HG03045 (cell line): ENCODE data around the gene CLMN.

Experiments used
- ATAC-seq: cut with Tn5 transposase; IDR thresholded peaks from one replicate; pipeline ENCODE4 v1.9.1; 2021; ENCODE audit warnings: mild to moderate bottlenecking, moderate library complexity; ENCODE audit not compliant: unreplicated experiment

Gene CLMN

DNA sequence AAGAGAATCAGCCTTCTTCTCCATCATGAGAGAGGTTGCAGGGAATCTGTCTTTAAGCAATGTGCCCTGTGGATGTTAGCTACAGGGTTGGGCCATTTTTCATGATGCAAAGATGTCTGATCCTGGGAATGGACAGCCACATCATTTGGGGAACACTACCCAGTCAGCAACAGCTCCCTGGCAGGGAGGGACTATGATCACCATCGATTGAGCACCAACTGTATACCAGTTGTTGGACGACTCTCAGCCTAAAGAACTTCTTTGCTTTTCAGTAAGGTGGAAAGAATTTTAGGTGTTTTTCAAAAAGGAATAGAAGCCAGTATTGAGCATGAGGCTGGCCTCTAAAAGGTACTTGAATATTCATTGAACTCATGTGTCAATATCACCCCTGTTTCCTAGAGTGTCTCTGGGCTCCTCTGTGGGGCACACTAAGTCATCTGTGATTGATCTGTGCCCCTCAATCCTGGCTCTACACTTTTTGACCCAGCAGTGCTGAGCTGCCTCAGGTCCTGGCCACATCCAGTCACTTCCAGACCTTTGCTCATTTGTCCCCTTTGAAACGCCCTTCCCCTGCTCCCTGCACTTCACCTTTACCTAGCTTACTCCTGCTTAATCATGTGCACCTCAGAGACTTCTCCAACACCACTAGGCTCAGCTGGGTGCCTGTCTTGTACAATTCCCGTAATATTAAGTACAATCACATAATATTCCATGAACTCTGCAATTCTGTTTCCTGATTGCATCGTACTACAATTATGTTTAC is 2.2 kb upstream of the CLMN start:
- no peak for ATAC-seq

DNA sequence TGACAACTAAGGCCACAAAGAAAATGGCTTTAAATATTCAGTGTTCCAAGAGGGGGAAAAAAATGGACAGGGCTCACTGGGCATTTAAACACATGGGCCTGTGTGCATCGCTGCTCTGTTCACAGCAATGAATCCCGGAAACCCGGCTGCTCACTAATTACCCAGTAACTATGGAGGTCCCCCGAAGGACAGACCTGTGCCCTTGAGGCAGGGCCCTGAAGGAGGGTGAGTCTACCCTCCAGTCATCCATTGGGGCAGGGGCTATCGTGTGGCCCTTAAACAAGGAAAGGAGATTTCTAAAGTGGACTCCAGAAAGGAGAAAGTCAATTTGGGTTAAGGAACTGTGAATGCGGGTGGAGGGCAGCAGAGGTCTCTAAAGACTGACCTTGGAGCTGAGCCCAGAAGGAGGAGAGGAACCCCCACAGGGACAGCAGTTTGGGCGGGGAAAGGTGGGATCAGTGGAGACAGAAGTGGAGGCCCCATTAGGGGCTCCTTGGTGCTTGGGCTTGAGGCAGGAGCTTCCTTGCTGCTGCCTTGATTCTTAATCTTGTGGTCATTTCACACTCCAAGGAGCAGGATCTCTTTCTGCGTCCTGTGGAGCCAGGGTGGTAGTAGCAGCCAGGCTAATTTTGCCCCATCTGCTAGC is 1.4 kb upstream of the CLMN start:
- ATAC-seq = no peak

DNA sequence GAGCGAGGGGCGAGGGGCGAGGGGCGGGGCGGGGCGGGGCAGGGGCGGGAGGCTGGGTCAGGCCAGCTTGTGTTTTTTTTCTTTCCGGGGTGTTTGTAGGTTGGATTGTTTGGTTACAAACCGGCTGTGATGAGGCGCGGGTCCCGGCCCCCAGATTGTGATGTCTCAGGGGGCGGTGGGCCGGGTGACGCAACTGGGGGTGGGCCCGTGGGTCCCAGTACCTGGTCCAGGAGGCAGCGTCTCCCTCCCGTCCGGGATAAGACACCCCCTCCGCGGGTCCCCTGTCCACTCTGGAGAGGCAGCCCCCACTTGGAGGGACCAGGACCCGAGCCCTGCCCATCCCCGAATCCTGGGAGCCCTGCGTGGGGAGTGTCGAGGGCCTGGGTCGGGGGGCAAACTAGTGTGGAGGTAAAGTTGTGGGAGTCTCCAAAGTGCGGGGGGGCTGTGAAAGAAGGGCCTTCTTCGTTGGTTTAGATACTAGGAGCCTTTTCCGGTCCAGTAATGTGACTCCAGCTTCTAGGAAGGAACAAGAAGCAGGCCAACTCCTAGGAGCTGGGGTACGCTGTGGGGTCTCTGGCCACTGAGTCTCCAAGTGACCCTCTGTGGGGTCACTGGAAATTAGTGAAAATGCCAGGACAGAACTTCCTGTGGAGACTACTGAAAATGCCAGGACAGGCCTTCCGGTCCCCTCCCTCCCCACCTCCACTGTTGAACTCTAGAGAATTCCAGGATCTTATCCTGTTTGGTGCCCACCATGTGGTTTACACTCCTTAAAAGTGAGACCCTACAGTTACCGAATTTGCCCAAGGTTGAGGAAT is 579 bp upstream of the CLMN start:
- ATAC-seq = no peak

DNA sequence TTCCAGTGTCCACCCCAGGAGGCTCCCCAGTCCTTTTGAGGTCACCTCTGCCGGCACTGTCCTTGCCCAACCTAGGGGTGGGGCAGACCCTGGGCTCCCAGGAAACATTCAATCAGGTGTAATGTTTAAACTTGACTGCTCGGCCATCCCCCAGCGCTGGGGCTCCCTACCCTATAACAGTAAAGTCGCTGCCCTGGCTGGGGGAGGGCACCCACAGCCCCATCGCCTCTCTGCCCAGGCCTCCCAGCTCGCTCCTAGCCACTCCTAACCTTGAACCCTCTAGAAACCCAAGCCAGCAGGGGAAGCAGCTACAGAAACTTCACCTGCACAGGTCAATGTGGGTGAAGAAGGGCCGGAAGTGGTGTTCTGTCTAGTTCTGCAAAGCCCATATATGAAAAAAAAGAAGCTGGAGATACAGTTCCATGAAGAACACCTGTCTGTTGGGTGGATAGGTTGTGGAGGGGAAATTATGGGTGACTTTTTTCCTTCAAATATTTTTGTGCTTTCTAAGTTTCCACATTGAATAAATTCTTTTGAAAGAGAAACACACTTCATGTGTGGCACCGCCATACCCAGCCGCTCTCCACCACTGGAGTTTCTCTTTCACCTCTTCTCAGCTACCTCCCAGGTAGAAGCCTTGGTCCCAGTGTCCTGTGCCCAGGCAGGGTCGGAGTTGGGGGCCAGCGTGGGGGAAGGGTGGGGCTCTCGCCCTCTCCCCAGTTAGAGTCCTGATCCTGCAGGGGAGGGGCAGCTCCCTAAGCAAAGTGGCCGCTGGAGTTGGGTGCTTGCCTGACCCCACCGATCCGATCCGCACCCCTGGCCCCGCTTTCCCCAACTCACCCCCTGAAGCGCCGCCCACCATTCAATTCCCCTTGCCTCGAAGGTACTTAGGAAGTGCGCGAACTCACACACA is 1.1 kb downstream of the CLMN start:
- ATAC-seq = no peak

DNA sequence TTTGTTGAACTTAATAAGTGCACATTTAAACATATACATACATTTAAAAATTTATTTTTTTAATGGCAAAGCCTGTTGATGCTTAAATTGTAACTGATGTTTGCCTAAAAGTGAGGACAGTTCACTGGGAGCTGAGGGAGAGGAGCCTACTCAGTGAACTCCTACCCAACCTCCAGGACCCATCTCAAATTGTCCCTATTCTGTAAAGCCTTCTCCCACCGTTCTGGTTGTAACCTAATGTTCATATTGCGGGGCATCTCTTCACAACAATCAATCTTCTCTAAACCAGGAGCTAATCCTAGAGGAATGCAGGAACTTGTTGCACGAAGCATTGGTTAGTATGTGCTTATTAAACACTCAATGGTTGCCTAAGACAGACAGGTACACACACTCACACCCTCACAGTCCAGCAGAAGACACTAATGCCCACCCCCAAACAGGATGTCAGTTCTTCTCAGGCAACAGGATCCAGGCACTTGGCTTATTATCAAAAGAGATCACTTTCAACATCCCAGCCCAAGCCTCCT is 1.8 kb downstream of the CLMN start:
- no peak for ATAC-seq

DNA sequence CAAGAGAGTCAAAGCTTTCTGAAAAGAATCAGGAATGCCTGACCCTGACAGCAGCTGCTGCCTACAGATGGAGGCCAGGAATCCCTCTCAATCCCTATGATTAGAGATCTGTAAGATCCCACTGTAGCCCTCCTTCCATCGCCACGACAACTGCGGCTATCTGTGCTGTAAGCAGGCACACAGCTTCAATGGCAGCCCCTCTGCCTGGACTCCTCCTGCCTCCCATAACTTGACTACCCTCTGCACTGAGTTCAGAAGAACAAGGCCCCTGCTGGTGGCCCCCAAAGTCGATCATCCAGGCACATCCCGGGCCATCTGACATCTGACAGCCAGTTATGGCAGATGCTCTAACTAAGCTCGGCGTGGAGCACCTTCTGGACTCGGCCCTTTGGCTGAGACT is 2.9 kb downstream of the CLMN start:
- ATAC-seq = no peak

DNA sequence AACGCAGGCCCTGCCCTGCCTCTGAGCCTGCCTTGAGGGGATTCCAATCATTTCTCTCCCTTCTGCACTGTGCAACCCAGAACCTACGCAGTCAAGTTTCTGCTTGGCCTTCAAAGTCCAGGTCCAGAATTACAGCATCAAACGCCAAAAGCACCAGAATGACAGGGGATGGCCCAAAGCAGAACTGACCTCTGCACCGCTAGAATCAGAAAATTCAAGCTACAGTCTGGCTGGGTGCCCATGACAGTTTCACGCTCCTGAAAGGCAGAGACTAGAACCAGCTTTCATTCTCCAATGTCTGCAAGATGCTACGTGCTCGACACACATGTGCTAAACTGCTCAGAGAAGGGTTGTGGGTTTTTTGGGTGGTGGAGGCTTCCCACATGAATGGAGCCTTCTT is 4.1 kb downstream of the CLMN start:
- no peak for ATAC-seq

DNA sequence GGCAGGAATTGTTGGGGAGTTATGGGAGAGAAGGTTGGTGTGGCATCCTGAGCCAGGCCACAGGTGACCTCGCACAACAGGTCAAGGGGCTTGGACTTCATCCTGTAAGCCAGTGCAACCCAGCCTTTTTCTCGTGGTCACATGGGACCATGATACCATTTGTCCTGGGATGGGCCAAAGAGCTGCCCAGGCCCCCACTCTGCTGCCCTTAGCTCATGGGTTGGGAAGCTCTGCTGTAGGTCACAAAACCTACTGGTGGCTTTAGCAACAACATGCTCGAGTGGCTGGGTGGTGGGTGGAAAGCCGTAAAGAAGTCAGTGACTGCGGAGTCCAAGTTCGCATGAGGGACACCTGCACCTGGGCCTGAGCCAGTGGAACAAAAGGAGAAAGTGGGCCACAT is 4.6 kb downstream of the CLMN start:
- no peak for ATAC-seq

DNA sequence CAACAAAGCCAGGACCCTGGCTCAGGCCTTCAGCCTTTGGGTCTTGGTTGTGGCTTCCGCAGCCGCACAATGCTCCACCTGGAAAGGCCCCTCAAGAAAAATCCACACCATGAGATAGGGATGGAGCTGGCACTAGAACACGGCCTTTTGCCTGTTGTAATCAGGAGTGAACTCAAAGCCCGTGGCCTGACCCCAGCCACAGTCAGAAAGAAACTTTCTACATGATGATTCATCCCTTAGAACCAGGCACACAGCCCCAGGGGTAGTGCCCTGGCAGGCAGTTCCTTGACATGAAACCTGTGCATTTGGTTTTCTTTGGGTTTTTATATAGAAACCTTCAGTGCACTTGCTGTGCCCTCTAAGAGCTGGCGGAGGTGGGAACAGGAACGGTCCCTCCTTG is 5.1 kb downstream of the CLMN start:
- ATAC-seq = peak; percentile 60

DNA sequence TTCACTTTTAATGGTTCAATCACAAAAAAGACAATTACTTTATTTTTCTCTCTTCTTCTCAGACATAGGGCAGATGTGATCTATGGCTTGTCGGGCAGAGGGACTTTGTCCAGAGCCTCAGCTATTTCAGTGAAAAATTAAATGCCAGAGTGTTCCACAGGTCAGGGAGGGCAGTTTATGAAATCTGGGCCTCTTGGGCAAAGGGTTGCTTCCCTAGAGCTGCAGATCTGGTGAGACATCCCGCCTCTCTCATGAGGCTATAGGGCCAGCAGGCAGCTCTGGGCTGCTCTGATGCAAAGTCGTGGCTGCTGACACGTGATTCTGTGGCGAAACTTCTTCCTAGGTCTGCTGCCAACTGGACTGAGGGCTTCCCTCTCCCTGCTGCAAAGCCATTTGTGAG is 6.0 kb downstream of the CLMN start:
- ATAC-seq = no peak

DNA sequence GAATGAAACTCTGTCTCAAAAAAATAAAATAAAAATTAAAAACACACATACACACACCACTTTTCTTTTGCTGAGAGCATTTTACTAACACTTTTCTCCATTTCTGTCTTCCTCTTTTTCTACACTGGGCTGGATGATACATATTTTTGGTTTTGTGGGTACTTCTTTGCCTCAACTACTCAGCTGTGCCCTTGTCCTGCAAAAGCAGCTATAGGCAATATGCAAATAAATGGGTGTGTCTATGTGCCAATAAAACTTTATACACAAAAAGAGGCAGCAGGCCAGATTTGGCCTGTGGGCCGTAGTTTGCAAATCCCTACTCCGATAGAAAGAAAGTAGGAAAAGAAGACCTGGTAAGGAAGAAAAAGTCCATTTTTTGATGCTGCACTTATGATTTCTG is 6.5 kb downstream of the CLMN start:
- no peak for ATAC-seq

DNA sequence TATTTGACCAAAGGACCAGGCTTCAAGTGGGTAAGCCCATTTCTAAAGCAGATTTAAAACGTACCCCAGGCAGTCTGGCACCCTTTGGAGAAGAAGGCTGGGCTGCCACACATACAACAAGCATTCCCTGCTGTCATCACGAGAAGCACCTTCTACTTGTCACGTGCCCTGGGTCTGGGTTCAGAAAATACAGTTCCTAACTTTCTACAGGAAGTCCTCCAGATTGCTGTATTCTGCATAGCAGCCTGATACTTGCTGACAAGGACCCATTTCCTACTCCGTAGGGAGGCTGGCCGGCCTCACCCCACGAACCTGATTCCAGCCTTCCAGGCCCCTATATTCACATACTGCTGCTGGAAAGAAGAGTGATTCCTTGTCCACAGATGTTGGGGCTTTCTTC is 7.4 kb downstream of the CLMN start:
- ATAC-seq = no peak

DNA sequence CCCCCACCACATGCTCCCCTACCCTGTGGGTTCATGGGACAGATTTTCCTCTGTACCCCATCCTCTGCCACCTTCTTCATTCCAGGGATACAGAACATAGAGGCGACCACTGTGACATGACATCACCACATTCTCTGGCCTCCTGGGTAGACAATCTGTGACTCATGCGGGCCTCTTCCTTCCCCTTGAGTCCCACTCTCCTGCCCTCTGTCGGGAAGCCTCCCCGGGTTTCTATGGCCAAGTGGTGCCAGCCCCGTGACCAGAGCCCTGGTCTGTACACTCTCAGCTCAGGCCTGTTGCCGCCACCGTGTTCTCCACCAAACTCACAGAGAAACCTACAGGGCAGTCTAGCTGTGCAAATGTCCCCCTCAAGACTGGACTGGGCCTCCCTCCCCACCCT is 8.0 kb downstream of the CLMN start:
- no peak for ATAC-seq

DNA sequence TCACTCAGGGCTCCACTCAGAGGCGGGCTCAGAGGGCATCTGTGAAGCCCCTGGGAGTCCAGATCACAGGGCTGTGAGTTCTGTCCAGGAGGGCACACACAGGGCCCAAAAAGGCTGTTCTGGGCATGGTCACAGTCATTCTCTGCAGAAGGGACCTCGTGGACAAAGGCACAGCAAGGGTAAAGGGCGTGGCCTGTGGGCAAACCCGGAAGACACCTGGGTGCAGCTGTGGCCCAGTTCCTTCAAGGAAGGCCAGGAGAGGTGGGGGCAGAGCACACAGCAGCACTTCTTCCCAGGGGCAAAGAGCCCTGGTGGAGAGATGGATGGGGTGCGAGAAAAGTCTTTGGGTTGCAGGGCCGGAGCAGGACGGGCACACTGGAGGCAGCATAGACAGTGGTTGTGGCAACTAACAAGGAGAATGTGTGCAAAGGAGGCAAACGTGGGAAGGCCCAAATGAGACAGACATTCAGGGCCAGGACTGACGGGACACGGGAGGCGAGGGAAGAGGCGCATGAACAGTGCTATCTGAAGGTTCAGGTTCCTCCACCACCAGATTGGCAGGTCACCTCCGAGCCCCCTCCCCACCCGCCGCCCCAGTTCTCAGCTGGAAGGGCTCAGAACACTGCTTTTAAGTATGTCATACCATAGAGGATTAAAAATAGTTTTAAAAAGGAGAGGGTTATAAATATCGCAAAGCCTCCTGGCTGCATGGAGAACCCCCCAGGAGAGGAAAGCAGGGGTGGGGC is 8.9 kb downstream of the CLMN start:
- ATAC-seq = no peak

DNA sequence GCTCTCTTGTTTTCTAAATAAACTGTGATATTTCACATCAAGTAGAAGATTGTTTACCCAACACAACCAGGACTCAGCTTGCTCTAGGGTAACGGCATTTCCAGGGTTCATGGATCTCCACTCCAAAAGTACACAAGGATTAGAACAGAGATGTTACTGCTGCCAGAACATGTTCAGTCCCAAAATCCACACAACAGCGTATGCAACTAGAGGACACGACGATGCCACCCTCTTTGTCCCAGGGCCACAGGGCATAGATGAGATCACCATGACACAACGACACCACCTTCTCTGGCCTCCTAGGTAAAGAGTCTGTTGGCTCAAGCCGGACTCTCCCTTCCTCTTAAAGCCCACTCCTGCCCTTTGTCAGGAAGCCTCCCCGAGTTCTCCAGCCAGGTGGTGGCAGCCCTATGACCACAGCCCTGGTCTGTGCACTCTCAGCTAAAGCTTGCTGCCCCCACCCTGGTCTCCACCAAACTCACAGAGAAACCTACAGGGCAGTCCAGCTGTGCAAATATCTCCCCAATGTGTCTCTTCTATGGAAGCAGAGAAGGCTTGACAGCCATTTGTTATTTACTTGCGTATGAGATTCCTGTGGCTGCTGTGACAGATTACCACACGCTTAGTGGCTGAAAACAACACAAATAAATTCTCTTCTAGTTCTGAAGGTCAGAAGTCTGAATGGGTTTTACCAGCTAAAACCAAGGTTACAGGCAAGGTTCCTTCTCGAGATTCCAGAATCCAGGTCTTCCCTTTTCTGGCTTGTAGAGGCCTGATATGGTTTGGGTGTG is 10.3 kb downstream of the CLMN start:
- ATAC-seq = no peak

DNA sequence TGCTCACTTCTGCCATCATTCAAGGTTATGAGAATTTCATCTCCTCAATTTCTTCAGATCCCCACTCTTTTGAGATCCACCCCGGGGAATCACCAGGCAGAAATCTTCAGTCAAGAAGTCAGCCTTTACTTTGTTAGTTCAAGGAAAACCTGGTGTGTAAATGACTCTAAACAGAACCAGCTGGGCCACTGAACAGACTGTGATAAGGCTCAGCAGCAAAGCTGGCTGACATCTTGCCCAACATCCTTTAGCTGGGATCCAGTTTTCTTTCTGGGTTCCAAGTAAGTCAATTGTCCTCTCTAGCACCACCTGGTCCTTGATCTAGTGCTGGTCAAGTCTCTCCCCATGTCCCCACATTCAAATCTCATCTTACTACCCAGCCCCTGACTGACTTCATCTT is 11.6 kb downstream of the CLMN start:
- ATAC-seq = no peak

DNA sequence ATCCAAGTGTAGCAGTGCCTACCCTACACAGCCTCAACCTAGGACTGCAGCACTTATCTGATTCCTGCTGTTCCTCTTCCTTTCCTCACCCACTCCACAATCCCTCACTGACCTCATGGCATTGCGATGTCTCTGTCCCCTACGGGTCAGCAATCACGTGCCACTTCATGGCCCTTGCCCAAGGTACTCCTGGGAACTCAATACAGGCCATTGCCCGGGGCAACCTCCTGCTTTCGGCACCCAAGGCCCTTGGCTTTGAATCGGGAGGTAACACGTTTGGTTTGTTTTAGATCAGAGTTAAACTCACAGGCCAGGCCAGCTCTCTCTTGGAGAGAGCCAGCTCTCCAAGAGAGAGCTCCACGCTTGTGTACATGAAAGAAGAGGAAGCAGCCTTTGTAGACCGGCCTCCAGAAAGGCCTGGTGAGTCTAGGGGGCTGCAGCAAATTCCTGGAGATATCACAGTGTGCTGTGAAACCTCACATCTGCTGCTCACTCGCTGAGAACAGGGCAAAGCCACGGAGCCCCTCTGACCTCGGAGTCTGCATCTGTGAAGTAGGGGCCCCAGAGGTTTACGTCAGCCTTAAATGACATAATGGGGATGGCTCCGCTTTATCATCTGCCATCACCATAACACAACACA is 12.2 kb downstream of the CLMN start:
- no peak for ATAC-seq

DNA sequence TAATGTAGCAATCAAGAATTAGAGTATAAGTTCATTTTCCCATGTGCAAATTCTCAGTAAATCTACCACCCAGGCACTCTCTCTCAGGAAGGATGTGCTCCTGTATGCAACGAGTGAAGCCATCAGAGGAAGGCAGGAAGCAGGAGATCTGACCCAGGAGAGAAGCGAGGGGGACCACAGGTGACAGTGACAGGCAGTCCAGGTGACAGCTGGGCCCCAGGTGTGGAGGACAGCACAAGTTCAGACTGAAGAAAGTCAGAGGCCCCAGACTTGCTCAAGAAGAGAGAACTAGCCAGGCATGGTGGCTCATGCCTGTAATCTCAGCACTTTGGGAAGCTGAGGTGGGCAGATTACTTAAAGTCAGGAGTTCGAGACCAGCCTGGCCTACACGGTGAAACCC is 13.8 kb downstream of the CLMN start:
- no peak for ATAC-seq

DNA sequence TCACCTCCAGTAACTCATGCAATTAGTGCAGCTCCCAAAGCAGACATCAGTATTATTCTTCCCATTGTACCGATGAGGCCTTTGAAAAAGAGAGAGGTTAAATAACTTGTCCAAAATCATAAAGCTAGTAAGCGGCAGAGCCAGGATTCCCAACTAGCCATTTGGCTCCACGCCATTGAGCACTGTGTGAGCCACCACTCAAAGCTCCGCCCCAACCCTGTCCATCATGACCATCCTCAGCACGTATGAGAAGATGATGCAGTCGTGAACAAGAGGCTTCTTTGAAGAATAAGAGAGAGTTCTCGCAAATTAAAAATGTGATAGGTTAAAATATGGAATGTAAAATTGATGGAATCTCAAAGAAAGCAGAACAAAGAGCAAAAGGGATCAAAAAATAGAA is 14.6 kb downstream of the CLMN start:
- ATAC-seq = no peak
